GM19025 (cell line): ENCODE data around the gene AGAP1.

Experiments
- ATAC-seq: cut with Tn5 transposase; IDR thresholded peaks from one replicate; pipeline ENCODE4 v1.9.1; 2021; ENCODE audit warnings: mild to moderate bottlenecking, low read depth, moderate library complexity; ENCODE audit not compliant: unreplicated experiment

The AGAP1 gene

GRCh38 chr2:235647877-235648276, 154.0 kb downstream of the AGAP1 start:
- ATAC-seq: no peak

GRCh38 chr2:235649418-235649817, 155.6 kb downstream of the AGAP1 start:
- no peak for ATAC-seq

- no peak for ATAC-seq
Observed at GRCh38 chr2:235651643-235652042, 157.8 kb downstream of the AGAP1 start.

GRCh38 chr2:235654103-235654813, 160.4 kb downstream of the AGAP1 start:
- no peak for ATAC-seq

- ATAC-seq: no peak
Observed at GRCh38 chr2:235658351-235659174, 164.7 kb downstream of the AGAP1 start.

GRCh38 chr2:235659767-235660322, 166.0 kb downstream of the AGAP1 start:
- ATAC-seq: no peak

GRCh38 chr2:235660484-235661082, 166.7 kb downstream of the AGAP1 start:
- ATAC-seq: no peak

GRCh38 chr2:235661167-235661937, 167.5 kb downstream of the AGAP1 start:
- no peak for ATAC-seq

GRCh38 chr2:235661952-235662351, 168.1 kb downstream of the AGAP1 start:
- no peak for ATAC-seq

- ATAC-seq: no peak
Observed at GRCh38 chr2:235663875-235664274, 170.0 kb downstream of the AGAP1 start.

GRCh38 chr2:235665661-235666212, 171.9 kb downstream of the AGAP1 start:
- no peak for ATAC-seq

GRCh38 chr2:235666213-235666781, 172.5 kb downstream of the AGAP1 start:
- ATAC-seq: no peak

- no peak for ATAC-seq
Observed at GRCh38 chr2:235668782-235669181, 174.9 kb downstream of the AGAP1 start.

GRCh38 chr2:235669269-235669831, 175.5 kb downstream of the AGAP1 start:
- no peak for ATAC-seq

- no peak for ATAC-seq
Observed at GRCh38 chr2:235669983-235670962, 176.4 kb downstream of the AGAP1 start.

GRCh38 chr2:235670974-235671787, 177.3 kb downstream of the AGAP1 start:
- ATAC-seq: no peak

GRCh38 chr2:235672720-235673119, 178.9 kb downstream of the AGAP1 start:
- ATAC-seq: no peak
